COR-L47 (cell line): Measurements from ENCODE around the gene TOMM70.

Source experiments
- DNase-seq: peaks from one replicate; lab custom pipeline; 2025; lab: John Stamatoyannopoulos, UW

Gene TOMM70

DNA sequence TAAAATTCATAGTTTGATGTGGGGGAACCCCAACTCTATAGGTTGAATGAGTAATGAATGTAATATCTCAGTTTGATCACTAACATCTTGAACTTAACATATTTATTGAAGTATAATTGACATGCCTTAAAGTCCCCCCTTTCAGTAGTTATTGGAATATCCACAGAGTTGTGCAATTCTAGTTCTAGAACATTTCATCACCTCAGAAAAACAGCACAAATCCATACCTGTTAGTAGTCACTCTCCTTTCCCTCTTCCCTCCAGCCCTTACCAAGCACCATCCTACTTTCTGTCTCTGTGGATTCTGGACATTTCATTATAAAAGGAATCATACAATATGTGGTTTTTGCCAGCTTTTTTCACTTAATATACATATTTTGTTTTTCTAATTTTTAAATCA, 75.1 kb downstream of the TOMM70 start:
- no peak for DNase-seq

DNA sequence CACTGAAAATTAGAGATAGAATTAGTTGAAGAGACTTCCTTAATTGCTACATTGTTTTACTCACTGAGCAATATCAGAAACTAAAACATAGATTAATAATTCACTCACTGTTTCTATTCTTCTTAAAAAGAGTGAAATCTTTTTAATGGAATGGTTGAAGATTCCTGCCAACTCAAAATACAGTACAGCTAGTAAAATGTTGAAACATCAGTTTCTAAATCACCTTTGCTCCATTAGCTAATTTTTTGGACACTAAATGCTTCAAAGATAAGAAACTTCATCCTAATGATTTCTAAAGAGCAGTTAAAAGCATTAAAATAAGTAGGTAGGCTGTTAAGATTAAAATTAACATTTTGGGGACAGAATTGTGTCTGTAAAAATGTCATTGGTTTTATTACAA, 76.8 kb downstream of the TOMM70 start:
- no peak for DNase-seq

DNA sequence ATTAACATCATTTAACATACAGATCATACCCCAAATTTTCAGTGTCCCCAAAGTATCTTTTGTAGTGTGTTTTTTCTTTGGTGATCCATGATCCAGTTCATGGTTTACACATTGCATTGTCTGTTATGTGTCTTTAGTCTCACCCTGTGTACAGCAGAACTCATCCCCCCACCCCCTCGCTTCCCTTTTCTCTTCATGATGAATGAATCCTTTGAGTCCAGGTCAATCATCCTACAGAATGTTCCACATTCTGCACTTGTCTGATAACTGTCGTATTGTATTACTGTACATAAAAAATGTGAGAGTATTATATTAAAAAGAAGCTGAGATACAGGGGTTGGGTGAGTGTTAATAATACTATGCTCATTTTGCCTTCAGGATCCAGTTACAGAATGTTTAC, 80.9 kb downstream of the TOMM70 start:
- DNase-seq, result no peak

DNA sequence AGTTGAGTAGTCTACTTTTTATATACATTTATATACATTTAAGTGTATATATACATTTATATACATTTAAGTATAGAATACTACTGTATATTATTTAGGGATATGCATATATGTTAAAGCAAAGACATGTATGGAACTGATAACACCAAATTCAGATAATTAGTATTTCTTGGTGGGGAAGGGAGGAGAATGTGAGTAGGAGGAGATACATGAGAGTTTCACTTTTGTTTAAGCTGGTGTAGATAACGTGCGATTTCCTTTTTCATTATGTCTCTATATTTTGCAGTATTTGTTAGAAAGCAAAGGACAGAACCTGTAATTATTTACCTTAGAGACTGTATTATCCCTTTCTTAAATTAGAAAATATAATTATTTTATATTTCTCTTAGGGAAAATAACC, 83.0 kb downstream of the TOMM70 start:
- DNase-seq, result no peak

DNA sequence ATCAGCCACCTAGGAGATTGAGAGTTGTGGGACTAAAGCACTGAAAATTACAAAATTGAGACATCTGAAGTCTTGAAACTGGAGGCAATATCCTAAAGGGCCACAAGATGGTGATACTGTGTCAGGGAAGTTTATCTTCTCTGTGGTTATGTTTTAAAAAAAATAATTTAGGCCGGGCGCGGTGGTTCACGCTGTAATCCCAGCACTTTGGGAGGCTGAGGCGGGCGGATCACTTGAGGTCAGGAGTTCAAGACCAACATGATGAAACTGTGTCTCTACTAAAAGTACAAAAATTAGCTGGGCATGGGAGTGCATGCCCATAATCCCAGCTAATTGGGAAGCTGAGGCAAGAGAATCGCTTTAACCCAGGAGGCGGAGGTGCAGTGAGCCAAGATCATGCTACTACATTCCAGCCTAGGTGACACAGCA, 84.2 kb downstream of the TOMM70 start:
- DNase-seq, result peak; percentile 35
